Peyer's patch (tissue), 4 donors: ENCODE data around the gene MORC1.

ENCODE experiments used
- POLR2A ChIP-seq, 2 donors: fragments of 450-650 bp; IDR thresholded peaks; one replicate each; pipeline ENCODE4 v1.5.1; 2017; ENCODE audit warnings: antibody characterized with exemption in 2 of 2, mild to moderate bottlenecking in 2 of 2, moderate library complexity in 2 of 2
- TF ChIP-seq, protein P1 (sequence below), 6 experiments: fragments of 450-650 bp in 4 of 6; fragments of 200-600 bp in 2 of 6; sonication (generic) in 1 of 6; IDR thresholded peaks; one replicate each; pipeline ENCODE4 v1.5.1; 2017 to 2019; ENCODE audit warnings: antibody characterized with exemption in 6 of 6, mild to moderate bottlenecking in 3 of 6, moderate library complexity in 1 of 6

DNA sequence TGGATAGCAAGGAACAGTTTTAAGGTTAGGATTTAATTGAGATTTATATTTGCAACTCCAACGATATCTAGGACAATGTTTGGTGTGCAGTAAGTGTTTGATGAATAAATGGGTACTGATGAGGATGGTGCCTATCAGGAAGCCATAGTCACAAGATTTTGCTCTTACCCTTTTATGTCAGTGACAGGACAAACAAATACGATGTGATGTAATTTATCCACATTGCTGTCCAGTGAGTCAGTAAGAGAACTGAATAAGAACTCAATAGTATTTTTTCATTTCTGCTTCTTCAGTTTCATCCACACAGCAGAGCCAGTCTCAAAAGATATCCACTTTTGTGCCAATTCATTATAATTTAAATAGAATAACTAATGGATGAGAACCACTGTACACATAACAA, 37.0 kb upstream of the MORC1 start:
- TF ChIP-seq, protein P1, sequence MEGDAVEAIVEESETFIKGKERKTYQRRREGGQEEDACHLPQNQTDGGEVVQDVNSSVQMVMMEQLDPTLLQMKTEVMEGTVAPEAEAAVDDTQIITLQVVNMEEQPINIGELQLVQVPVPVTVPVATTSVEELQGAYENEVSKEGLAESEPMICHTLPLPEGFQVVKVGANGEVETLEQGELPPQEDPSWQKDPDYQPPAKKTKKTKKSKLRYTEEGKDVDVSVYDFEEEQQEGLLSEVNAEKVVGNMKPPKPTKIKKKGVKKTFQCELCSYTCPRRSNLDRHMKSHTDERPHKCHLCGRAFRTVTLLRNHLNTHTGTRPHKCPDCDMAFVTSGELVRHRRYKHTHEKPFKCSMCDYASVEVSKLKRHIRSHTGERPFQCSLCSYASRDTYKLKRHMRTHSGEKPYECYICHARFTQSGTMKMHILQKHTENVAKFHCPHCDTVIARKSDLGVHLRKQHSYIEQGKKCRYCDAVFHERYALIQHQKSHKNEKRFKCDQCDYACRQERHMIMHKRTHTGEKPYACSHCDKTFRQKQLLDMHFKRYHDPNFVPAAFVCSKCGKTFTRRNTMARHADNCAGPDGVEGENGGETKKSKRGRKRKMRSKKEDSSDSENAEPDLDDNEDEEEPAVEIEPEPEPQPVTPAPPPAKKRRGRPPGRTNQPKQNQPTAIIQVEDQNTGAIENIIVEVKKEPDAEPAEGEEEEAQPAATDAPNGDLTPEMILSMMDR (IDR thresholded peaks at IDR 0.05), result no peak
- no peak for TF ChIP-seq POLR2A (IDR thresholded peaks at IDR 0.05)
